Muscle of arm (tissue), 12 donors: ENCODE data around the gene GSTCD. TPM values are rescaled to one million over a fixed set of nuclear protein-coding genes. Genes with fewer than 3 reads are reported as not detected.

Experiments used
- DNase-seq: peaks from one replicate; pipeline ENCODE4 v3.0.0-alpha.2; 2013
- polyA plus RNA-seq, 12 donors: library from polyadenylated mRNA; unstranded; fragments of 120-200 nt; gene quantifications; one replicate each; pipeline ENCODE4 v1.2.1, GENCODE V29; 2013; ENCODE audit not compliant: insufficient read length in 12 of 12

Gene GSTCD
- polyA plus RNA-seq, 12 donors, result 8.9 to 26.5 (median 11.5) TPM; not detected in 1

- DNase-seq, result no peak
Measured at GRCh38 chr4:105875233-105875632, 166.6 kb downstream of the GSTCD start.

GRCh38 chr4:105878668-105879067 lies 170.1 kb downstream of the GSTCD start:
- DNase-seq, result no peak

- no peak for DNase-seq
Measured at GRCh38 chr4:105887508-105887907, 178.9 kb downstream of the GSTCD start.

GRCh38 chr4:105894660-105895582 lies 186.3 kb downstream of the GSTCD start, which contains the start of gene NPNT:
Gene NPNT (plus strand): TSS chr4:105895471. CDS start chr4:105895653, 182 bp downstream.
- DNase-seq, result peak; percentile 12

- peak; percentile 15 for DNase-seq
Measured at GRCh38 chr4:105895583-105896460, 187.2 kb downstream of the GSTCD start.

GRCh38 chr4:105896461-105896942 lies 187.9 kb downstream of the GSTCD start:
- DNase-seq, result no peak

Other genes with a start within 250 kb of the GSTCD start
- gene PPA2, start 234.7 kb upstream of the GSTCD start, polyA plus RNA-seq, result 10 to 100 TPM in 11 of 12 donors, not detected in 1; 44.1 to 71.5 (median 57.7) TPM
- gene ARHGEF38, start 156.2 kb upstream of the GSTCD start, polyA plus RNA-seq, result 1 to 10 TPM in 5 of 12 donors, under 1 TPM in 5, not detected in 2; 0.13 to 2.5 (median 0.89) TPM
- gene INTS12, start 95 bp upstream of the GSTCD start, polyA plus RNA-seq, result 10 to 100 TPM in 11 of 12 donors, not detected in 1; 28.0 to 53.6 (median 30.4) TPM
- 100 to 1,000 TPM in 10 of 12 donors, 10 to 100 TPM in 1, not detected in 1; 75.7 to 234 (median 169) TPM for gene NPNT, start 186.7 kb downstream of the GSTCD start, polyA plus RNA-seq